HepG2 (cell line): ENCODE data around the gene C5AR1. TPM values are rescaled to one million over a fixed set of nuclear protein-coding genes. Genes with fewer than 3 reads are reported as not detected.

Experiments used
- AGO1 ChIP-seq: fragments of 200-400 bp; formaldehyde crosslinking; IDR thresholded peaks from 2 replicates; pipeline ENCODE4 v1.6.1; 2017; ENCODE audit warnings: mild to moderate bottlenecking, low read depth, low read length, moderate library complexity; ENCODE audit not compliant: poor library complexity, severe bottlenecking
- AKAP8 ChIP-seq: sonication (generic); formaldehyde crosslinking; IDR thresholded peaks from 2 replicates; pipeline ENCODE4 v1.5.1; 2020; ENCODE audit warnings: mild to moderate bottlenecking, missing genetic modification reagents
- ARNTL ChIP-seq: sonication (generic); formaldehyde crosslinking; IDR thresholded peaks from 2 replicates; pipeline ENCODE4 v1.4.0; 2020; ENCODE audit warnings: mild to moderate bottlenecking, missing genetic modification reagents
- ELK4 ChIP-seq: sonication (generic); formaldehyde crosslinking; IDR thresholded peaks from 2 replicates; pipeline ENCODE4 v1.9.0; 2021; ENCODE audit warnings: missing genetic modification reagents, borderline replicate concordance
- MEF2D ChIP-seq: sonication (generic); formaldehyde crosslinking; IDR thresholded peaks from 2 replicates; pipeline ENCODE4 v1.5.1; 2020; ENCODE audit warnings: mild to moderate bottlenecking, missing genetic modification reagents
- REST ChIP-seq, 2 experiments: IDR thresholded peaks; 2 replicates each; pipeline ENCODE4 v1.6.1; 2011 to 2012; ENCODE audit warnings: low read length in 2 of 2, borderline replicate concordance in 1 of 2, low read depth in 1 of 2, mild to moderate bottlenecking in 1 of 2, moderate library complexity in 1 of 2
- SNAPC4 ChIP-seq: sonication (generic); formaldehyde crosslinking; IDR thresholded peaks from 2 replicates; pipeline ENCODE4 v1.4.0; 2020; ENCODE audit warnings: mild to moderate bottlenecking, missing genetic modification reagents
- TCF7 ChIP-seq: sonication (generic); IDR thresholded peaks from 2 replicates; pipeline ENCODE4 v1.6.1; 2016; ENCODE audit warnings: antibody characterized with exemption, low read depth
- ZNF205 ChIP-seq: IDR thresholded peaks from 2 replicates; pipeline ENCODE4 v1.6.1; 2018; ENCODE audit warnings: missing biosample characterization, missing genetic modification reagents
- polyA plus RNA-seq, 8 experiments: library from polyadenylated mRNA; depleted of rRNA in 3 of 8; stranded (reverse) in 7 of 8; unstranded in 1 of 8; fragments of >200 nt; fragmentation: Illumina TruSeq in 4 of 8; extraction: Trizol in 4 of 8; gene quantifications; 2 replicates each; pipeline versions ENCODE4 v1.2.1 to v1.2.3, GENCODE V29; 2011 to 2016; ENCODE audit warnings: low read depth in 4 of 8, missing spikeins in 1 of 8, mixed read lengths in 1 of 8; ENCODE audit not compliant: insufficient read depth in 1 of 8
- total RNA-seq, 5 experiments: library from RNA; depleted of rRNA; stranded (reverse); fragments of >200 nt; fragmentation: Illumina TruSeq; extraction: Trizol; gene quantifications; 2 replicates each; pipeline ENCODE4 v1.2.3, GENCODE V29; 2016; ENCODE audit warnings: low read depth in 1 of 5
- TF ChIP-seq, protein P1 (sequence below): sonication (generic); formaldehyde crosslinking; IDR thresholded peaks from 2 replicates; pipeline ENCODE4 v1.4.0; 2020; ENCODE audit warnings: missing genetic modification reagents, borderline replicate concordance
- TF ChIP-seq, protein P2 (sequence below): sonication (generic); formaldehyde crosslinking; IDR thresholded peaks from 2 replicates; pipeline ENCODE4 v1.5.0; 2020; ENCODE audit warnings: missing genetic modification reagents

C5AR1 gene
- total and polyA plus RNA-seq, 2 of the 13 experiments (the other 11 are each of a cell fraction or from before 2014, with no cell fraction given) = 0.07 to 1.6 TPM

GRCh38 chr19:47315125-47315821 lies 5.6 kb downstream of the C5AR1 start (continued):
- no peak for TF ChIP-seq SNAPC4 (CRISPR knock-in tag)
- peak; percentile 49; the same call in 1 of the 2 replicates for TF ChIP-seq ARNTL
- TF ChIP-seq MEF2D (CRISPR knock-in tag) = peak; percentile 83; the same call in 1 of the 2 replicates
- TF ChIP-seq AGO1 = no peak
- TF ChIP-seq, protein P1, sequence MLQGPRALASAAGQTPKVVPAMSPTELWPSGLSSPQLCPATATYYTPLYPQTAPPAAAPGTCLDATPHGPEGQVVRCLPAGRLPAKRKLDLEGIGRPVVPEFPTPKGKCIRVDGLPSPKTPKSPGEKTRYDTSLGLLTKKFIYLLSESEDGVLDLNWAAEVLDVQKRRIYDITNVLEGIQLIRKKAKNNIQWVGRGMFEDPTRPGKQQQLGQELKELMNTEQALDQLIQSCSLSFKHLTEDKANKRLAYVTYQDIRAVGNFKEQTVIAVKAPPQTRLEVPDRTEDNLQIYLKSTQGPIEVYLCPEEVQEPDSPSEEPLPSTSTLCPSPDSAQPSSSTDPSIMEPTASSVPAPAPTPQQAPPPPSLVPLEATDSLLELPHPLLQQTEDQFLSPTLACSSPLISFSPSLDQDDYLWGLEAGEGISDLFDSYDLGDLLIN (CRISPR knock-in tag) = 0 out of 2 replicates have a peak, but pooled peaks have one; percentile 15
- no peak for TF ChIP-seq ELK4
- TF ChIP-seq ZNF205 (CRISPR knock-in tag) = no peak
- TF ChIP-seq, protein P2, sequence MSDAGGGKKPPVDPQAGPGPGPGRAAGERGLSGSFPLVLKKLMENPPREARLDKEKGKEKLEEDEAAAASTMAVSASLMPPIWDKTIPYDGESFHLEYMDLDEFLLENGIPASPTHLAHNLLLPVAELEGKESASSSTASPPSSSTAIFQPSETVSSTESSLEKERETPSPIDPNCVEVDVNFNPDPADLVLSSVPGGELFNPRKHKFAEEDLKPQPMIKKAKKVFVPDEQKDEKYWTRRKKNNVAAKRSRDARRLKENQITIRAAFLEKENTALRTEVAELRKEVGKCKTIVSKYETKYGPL (CRISPR knock-in tag) = no peak
- TF ChIP-seq REST (IDR thresholded peaks at IDR 0.05; ENCODE audit: borderline replicate concordance in 1 of 2, low read depth in 1 of 2, low read length in 2 of 2) = peak in 1 of 2 experiments; percentile 27; a peak in 2 of 4 replicates
- TF ChIP-seq TCF7 = no peak
- TF ChIP-seq AKAP8 (CRISPR knock-in tag) = 0 out of 2 replicates have a peak, but pooled peaks have one; percentile 28
